ENCODE data around the gene C2orf76.

Gene C2orf76

DNA sequence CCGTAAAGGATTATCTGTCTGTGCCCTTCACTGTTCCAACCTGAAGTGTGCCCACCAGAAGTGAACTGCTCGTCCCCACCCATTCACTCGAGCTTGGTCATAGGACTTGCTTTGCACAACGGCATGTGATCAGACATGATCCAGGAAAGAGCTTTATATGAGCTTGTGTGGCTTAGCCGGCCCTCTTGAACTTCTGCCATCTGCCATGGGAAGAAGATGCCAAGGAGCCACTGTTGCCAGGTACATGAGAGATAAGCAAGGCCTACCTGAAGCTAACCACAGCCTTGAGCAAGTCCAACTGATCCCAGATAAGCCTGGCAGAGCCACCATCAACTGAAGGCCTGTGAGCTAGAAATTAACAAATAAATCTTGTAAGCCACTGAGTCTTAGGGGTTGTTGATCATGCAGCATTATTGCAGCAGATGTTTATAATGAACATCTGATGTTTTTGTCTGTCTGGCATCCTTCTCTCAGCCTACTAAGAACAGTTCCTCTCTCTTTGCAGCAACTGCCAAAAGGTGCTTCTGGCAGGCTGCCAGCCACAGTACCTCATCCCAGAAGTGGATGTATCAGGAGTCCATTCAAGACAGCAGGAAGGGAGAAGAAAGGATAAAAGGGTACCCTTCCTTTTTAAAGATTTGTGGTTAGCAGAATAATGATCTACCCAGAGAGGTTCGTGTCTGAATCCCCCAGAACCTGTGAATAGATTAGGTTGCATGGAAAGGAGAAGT, 16.9 kb upstream of the C2orf76 start:
- no peaks in the 10 kb centered on the region for H3K9me3 ChIP-seq (ENCODE audit: low read length)
- H2AFZ ChIP-seq (ENCODE audit: low read length) = no peak overlapping the region
- no peak overlapping the region for H3K4me2 ChIP-seq (ENCODE audit: low read length)
- TF ChIP-seq, protein P1, sequence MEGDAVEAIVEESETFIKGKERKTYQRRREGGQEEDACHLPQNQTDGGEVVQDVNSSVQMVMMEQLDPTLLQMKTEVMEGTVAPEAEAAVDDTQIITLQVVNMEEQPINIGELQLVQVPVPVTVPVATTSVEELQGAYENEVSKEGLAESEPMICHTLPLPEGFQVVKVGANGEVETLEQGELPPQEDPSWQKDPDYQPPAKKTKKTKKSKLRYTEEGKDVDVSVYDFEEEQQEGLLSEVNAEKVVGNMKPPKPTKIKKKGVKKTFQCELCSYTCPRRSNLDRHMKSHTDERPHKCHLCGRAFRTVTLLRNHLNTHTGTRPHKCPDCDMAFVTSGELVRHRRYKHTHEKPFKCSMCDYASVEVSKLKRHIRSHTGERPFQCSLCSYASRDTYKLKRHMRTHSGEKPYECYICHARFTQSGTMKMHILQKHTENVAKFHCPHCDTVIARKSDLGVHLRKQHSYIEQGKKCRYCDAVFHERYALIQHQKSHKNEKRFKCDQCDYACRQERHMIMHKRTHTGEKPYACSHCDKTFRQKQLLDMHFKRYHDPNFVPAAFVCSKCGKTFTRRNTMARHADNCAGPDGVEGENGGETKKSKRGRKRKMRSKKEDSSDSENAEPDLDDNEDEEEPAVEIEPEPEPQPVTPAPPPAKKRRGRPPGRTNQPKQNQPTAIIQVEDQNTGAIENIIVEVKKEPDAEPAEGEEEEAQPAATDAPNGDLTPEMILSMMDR (IDR thresholded peaks at IDR 0.05; ENCODE audit: low read length) = no peak
- no peak for TF ChIP-seq EZH2 (IDR thresholded peaks at IDR 0.05; ENCODE audit: borderline replicate concordance, low read length)
- H3K36me3 ChIP-seq (ENCODE audit: insufficient read depth, low read length) = no peaks in the 10 kb centered on the region
- H3K4me1 ChIP-seq (ENCODE audit: insufficient read depth, low read length, severe bottlenecking) = no peaks in the 10 kb centered on the region
- no peaks in the 10 kb centered on the region for H3K9me2 ChIP-seq (ENCODE audit: low read depth, low read length)
- no peak overlapping the region for H3K4me3 ChIP-seq (ENCODE audit: low read depth, low read length, poor library complexity, severe bottlenecking)
- H3K27me3 ChIP-seq (ENCODE audit: insufficient read depth, low read length) = no peaks in the 10 kb centered on the region
- H4K20me1 ChIP-seq (ENCODE audit: insufficient read depth, low read length) = no peaks in the 10 kb centered on the region
- H3K79me2 ChIP-seq (ENCODE audit: insufficient read depth, low read length) = no peaks in the 10 kb centered on the region
- no peak overlapping the region for H3K27ac ChIP-seq (ENCODE audit: low read depth, low read length, poor library complexity, severe bottlenecking)
- H3K9ac ChIP-seq (ENCODE audit: low read length) = no peak overlapping the region
- no peaks in the 10 kb centered on the region for H3F3A ChIP-seq (ENCODE audit: insufficient read depth, low read length)

DNA sequence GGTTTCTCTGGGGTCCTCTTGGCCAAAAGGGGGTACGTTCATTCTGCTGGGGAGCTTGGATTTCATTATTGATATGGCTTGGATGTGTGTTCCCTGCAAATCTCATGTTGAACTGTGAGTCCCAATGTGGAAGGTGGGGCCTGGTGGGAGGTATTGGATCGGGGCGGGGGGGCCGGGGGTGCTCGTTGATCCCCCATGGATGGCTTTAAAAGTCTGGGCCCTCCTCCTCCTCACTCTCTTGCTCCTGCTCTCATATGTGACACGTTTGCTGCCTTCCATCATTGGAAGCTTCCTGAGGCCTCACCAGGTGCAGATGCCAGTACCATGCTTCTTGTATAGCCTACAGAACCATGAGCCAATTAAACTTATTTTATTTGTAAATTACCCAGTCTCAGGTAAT, 11.9 kb upstream of the C2orf76 start:
- Histone ChIP-seq H3K36me3 (ENCODE audit: insufficient read depth, low read length) (peaks cover 2% of the 10 kb centered on the region), H3K9ac (ENCODE audit: low read length) (no peak overlapping the region), H3K4me2 (ENCODE audit: low read length) (no peak overlapping the region), H3K4me3 (ENCODE audit: low read depth, low read length, poor library complexity, severe bottlenecking) (no peak overlapping the region), H3K79me2 (ENCODE audit: insufficient read depth, low read length) (no peaks in the 10 kb centered on the region), H3K9me2 (ENCODE audit: low read depth, low read length) (no peaks in the 10 kb centered on the region), H3K27me3 (ENCODE audit: insufficient read depth, low read length) (no peaks in the 10 kb centered on the region), H3K27ac (ENCODE audit: low read depth, low read length, poor library complexity, severe bottlenecking) (no peak overlapping the region), H3K9me3 (ENCODE audit: low read length) (no peaks in the 10 kb centered on the region), H3K4me1 (ENCODE audit: insufficient read depth, low read length, severe bottlenecking) (peaks cover 5% of the 10 kb centered on the region), H3F3A (ENCODE audit: insufficient read depth, low read length) (no peaks in the 10 kb centered on the region), H4K20me1 (ENCODE audit: insufficient read depth, low read length) (no peaks in the 10 kb centered on the region), H2AFZ (ENCODE audit: low read length) (no peak overlapping the region)
- TF ChIP-seq, protein P1 (IDR thresholded peaks at IDR 0.05; ENCODE audit: low read length) = no peak
- TF ChIP-seq EZH2 (IDR thresholded peaks at IDR 0.05; ENCODE audit: borderline replicate concordance, low read length) = no peak

DNA sequence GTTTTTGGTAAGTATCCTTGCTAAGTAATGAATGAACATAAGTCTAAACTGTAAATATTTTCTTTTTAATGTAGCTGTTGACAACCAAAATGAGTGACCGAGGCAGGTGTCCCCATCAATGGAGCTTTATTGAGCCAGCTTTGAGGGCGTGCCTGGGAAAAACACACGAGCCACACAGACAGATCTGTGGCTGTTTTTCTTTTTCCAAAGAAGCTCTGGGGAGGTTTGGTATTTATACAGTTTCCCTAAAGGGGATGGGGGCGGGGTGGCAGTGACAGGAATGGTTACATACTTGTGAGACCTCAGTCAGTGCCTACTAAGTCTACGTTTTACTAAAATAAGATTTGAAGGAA, 11.3 kb upstream of the C2orf76 start:
- H3K27me3 ChIP-seq (ENCODE audit: insufficient read depth, low read length) = no peaks in the 10 kb centered on the region
- no peak overlapping the region for H2AFZ ChIP-seq (ENCODE audit: low read length)
- H3K9ac ChIP-seq (ENCODE audit: low read length) = no peak overlapping the region
- H3K27ac ChIP-seq (ENCODE audit: low read depth, low read length, poor library complexity, severe bottlenecking) = no peak overlapping the region
- TF ChIP-seq EZH2 (IDR thresholded peaks at IDR 0.05; ENCODE audit: borderline replicate concordance, low read length) = no peak
- TF ChIP-seq, protein P1 (IDR thresholded peaks at IDR 0.05; ENCODE audit: low read length) = no peak
- no peaks in the 10 kb centered on the region for H4K20me1 ChIP-seq (ENCODE audit: insufficient read depth, low read length)
- H3K79me2 ChIP-seq (ENCODE audit: insufficient read depth, low read length) = no peaks in the 10 kb centered on the region
- no peaks in the 10 kb centered on the region for H3K9me3 ChIP-seq (ENCODE audit: low read length)
- peaks cover 8% of the 10 kb centered on the region for H3K36me3 ChIP-seq (ENCODE audit: insufficient read depth, low read length)
- H3K9me2 ChIP-seq (ENCODE audit: low read depth, low read length) = no peaks in the 10 kb centered on the region
- no peaks in the 10 kb centered on the region for H3F3A ChIP-seq (ENCODE audit: insufficient read depth, low read length)
- no peak overlapping the region for H3K4me2 ChIP-seq (ENCODE audit: low read length)
- no peak overlapping the region for H3K4me3 ChIP-seq (ENCODE audit: low read depth, low read length, poor library complexity, severe bottlenecking)
- peaks cover 5% of the 10 kb centered on the region for H3K4me1 ChIP-seq (ENCODE audit: insufficient read depth, low read length, severe bottlenecking)

All from OCI-LY1 (cell line).